AG04450 (cell line): ENCODE measurements around the gene SND1. TPM values are rescaled to one million over a fixed set of nuclear protein-coding genes. Genes with fewer than 3 reads are reported as not detected.
A peak's percentile ranks its signal among the peaks of the same experiment; 100 is the strongest.

ENCODE experiments used
- CTCF ChIA-PET: fragments of 300-600, 350-600 bp; formaldehyde crosslinking; extraction: SDS; loops from one replicate; lab custom pipeline; 2022; ENCODE audit warnings: antibody characterized with exemption, inconsistent platforms; lab: Charles Lee
- POLR2A ChIA-PET: fragments of 350-600 bp; formaldehyde crosslinking; extraction: SDS; loops from one replicate; lab custom pipeline; 2021; ENCODE audit warnings: antibody characterized with exemption, inconsistent platforms; lab: Yijun Ruan, JAX
- DNase-seq: peaks from one replicate; pipeline ENCODE4 v3.0.0-alpha.2; 2011; ENCODE audit warnings: low read depth, low spot score
- H3K27ac ChIP-seq: one replicate; pipeline ENCODE4 v1.5.1; 2012; ENCODE audit warnings: low read depth, low read length, control low read depth
- H3K27me3 ChIP-seq: one replicate; pipeline ENCODE4 v1.6.0; 2012; ENCODE audit warnings: low read length; ENCODE audit not compliant: control insufficient read depth, insufficient read depth
- H3K4me3 ChIP-seq: 2 replicates; pipeline ENCODE4 v1.5.1; 2011; ENCODE audit warnings: mild to moderate bottlenecking, low read depth, low read length, control low read depth
- H3K9me3 ChIP-seq: 2 replicates; pipeline ENCODE4 v1.5.1; 2012; ENCODE audit warnings: low read length; ENCODE audit not compliant: control insufficient read depth, insufficient read depth
- polyA plus RNA-seq: library from polyadenylated mRNA; depleted of rRNA; stranded (reverse); fragments of >200 nt; gene quantifications from 2 replicates; pipeline ENCODE4 v1.2.3, GENCODE V29; 2011; rRNA removed
- small RNA-seq: library from RNA; depleted of rRNA; stranded (forward); fragments of <200 nt; gene quantifications from one replicate; pipeline ENCODE3, GENCODE V24; 2012; ENCODE audit warnings: low read depth; ENCODE audit not compliant: insufficient read length
- TF ChIP-seq, protein P1 (sequence below): IDR thresholded peaks from 2 replicates; pipeline ENCODE4 v1.5.1; 2011; ENCODE audit warnings: low read depth, low read length, control low read depth, inconsistent platforms

SND1 gene
- polyA plus RNA-seq, 1 experiment: 247 TPM

DNA sequence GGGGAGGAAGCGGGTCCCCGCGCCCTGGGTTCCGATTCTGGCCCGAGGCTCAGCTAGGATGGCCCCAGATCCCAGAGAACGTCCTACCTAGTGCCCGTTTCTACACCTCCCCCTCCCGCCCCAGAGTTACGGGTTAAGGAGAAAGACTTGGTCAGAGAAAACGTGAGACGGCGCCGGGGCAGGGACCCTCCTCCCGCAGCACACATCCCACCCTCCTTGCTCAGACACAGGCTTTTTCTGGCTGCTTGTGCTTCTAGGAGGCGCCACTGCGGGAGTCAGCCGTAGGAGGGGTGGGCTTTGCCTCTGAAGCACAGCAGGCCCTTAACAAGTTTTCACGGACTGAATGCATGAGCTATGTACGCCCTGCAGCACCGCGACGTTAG, 484.2 kb downstream of the SND1 start:
- POLR2A ChIA-PET: no interaction called here
- Histone ChIP-seq H3K9me3 (no peaks in the 10 kb centered on the region; the same call in none of the 2 replicates), H3K27ac (no peak overlapping the region), H3K27me3 (peaks cover 63% of the 10 kb centered on the region), H3K4me3 (peak overlapping the region; percentile 65)
- no peak for DNase-seq
- CTCF ChIA-PET: interaction anchor here (0.6 to 4.8 kb wide), 27 partner anchors 9 to 788 kb away, joined by 3 to 62 read pairs (median 4); no protein-coding TSS in a partner anchor
- TF ChIP-seq, protein P1, sequence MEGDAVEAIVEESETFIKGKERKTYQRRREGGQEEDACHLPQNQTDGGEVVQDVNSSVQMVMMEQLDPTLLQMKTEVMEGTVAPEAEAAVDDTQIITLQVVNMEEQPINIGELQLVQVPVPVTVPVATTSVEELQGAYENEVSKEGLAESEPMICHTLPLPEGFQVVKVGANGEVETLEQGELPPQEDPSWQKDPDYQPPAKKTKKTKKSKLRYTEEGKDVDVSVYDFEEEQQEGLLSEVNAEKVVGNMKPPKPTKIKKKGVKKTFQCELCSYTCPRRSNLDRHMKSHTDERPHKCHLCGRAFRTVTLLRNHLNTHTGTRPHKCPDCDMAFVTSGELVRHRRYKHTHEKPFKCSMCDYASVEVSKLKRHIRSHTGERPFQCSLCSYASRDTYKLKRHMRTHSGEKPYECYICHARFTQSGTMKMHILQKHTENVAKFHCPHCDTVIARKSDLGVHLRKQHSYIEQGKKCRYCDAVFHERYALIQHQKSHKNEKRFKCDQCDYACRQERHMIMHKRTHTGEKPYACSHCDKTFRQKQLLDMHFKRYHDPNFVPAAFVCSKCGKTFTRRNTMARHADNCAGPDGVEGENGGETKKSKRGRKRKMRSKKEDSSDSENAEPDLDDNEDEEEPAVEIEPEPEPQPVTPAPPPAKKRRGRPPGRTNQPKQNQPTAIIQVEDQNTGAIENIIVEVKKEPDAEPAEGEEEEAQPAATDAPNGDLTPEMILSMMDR: no peak

DNA sequence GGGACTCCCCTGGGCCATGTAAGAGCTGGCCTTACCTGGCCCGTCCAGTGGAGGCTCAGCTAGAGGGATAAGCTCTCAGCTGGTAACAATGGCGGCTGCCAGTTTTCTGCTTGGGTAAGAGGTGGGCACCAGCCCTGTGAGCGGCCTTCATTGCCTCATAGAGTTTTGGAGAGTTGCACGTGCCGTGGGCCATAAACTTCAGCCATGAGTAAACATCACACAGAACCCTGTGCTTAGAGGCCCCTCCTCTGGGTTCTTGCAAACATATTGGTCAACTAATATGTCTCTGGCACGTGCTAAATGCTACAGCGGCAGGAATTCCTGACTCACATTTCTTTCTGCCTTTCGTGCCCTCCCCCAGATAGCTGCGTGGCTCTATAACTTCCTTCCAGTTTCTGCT, 485.2 kb downstream of the SND1 start:
- POLR2A ChIA-PET: interaction anchor here (0.6 to 0.9 kb wide), 2 partner anchors 430 to 514 kb away, joined by 3 read pairs; no protein-coding TSS in a partner anchor
- CTCF ChIA-PET: interaction anchor here (0.7 to 4.8 kb wide), 2 partner anchors 72 to 681 kb away, joined by 4 to 62 read pairs; no protein-coding TSS in a partner anchor

DNA sequence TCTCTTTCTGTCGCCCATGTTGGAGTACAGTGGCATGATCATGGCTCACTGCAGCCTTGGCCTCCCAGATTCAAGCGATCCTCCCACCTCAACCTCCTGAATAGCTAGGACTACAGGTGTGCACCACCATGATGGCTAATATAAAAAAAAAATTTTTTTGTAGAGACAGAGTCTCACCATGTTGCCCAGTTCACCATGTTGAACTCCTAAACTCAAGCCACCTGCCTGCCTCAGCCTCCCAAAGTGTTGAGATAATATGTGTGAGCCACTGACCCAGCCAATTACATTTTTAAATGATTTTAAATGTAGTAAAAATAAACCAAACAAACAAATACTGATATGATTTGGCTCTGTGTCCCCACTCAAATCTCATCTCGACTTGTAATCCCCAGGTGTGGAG, 487.4 kb downstream of the SND1 start:
- TF ChIP-seq, protein P1: no peak
- Histone ChIP-seq H3K27me3 (peaks cover 36% of the 10 kb centered on the region), H3K4me3 (no peak overlapping the region), H3K27ac (no peak overlapping the region), H3K9me3 (peaks cover 4% of the 10 kb centered on the region)
- ChIA-PET POLR2A (no interaction called here), CTCF (no interaction called here)
- no peak for DNase-seq

More for the DNA sequence above, 485.2 kb downstream of the SND1 start:
- Histone ChIP-seq H3K9me3 (no peaks in the 10 kb centered on the region; the same call in none of the 2 replicates), H3K4me3 (no peak overlapping the region), H3K27me3 (peaks cover 54% of the 10 kb centered on the region), H3K27ac (no peak overlapping the region)
- no peak for DNase-seq
- TF ChIP-seq, protein P1: no peak

DNA sequence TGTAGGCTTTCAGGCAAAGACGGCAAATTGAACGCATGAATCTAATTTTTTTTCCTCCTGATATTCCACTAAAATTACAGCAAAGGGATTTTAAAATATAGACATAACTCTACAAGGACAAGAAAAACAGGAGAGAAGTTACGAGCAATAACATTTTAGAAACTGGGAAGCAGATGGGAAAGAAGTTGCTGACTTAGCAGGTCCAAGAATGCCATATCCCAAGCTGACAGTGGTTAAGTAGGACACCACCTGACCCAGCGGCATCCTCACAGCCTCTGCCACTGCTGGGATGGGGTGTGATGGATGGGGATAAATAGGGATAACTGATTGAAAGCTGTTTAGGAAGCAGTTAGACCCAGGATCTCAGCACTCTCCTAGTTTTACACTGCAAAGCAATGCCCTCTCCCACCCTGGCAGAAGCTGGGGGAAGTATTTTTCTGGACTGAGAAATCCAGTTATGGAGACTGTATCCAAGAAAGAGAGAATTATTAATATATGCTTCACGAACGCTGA, 489.7 kb downstream of the SND1 start:
- POLR2A ChIA-PET: no interaction called here
- CTCF ChIA-PET: interaction anchor here (1.4 kb wide), 1 partner anchor 67 kb away, joined by 6 read pairs; no protein-coding TSS in a partner anchor
- Histone ChIP-seq H3K27me3 (peaks cover 19% of the 10 kb centered on the region), H3K27ac (no peak overlapping the region), H3K4me3 (no peak overlapping the region), H3K9me3 (peaks cover 4% of the 10 kb centered on the region)
- TF ChIP-seq, protein P1: no peak
- no peak for DNase-seq

Small RNA genes lying within 50 kb of the gene (small RNA-seq; reads per million reads assigned to genes)
- gene MIR593: not detected

Other genes starting within 250 kb of the SND1 start
- gene GCC1, start 66.6 kb upstream of the SND1 start, polyA plus RNA-seq: 11.2 and 11.6 TPM in 2 replicates
- gene ARF5, start 63.8 kb upstream of the SND1 start, polyA plus RNA-seq: 174 and 179 TPM in 2 replicates
- 0.17 and 0.37 TPM in 2 replicates for gene FSCN3, start 58.5 kb upstream of the SND1 start, polyA plus RNA-seq
- not detected in 2 replicates for gene PAX4, start 34.1 kb upstream of the SND1 start, polyA plus RNA-seq